GM12864 (cell line): ENCODE measurements around the gene NRAS.
"Not testable (repeated sequence)": the region's sequence is repeated elsewhere in the genome, so short reads cannot be mapped to it uniquely, and the experiment has no call there.

Source experiments
- DNase-seq: peaks from one replicate; pipeline ENCODE4 v3.0.0-alpha.2; 2011; ENCODE audit warnings: low read depth
- H3K4me3 ChIP-seq: 2 replicates; pipeline ENCODE4 v1.5.1; 2011; ENCODE audit warnings: mild to moderate bottlenecking, low read depth, low read length, control low read depth
- CTCF ChIP-seq: IDR thresholded peaks from 2 replicates; pipeline ENCODE4 v1.5.1; 2011; ENCODE audit warnings: low read depth, mild to moderate bottlenecking, moderate library complexity, low read length, control low read depth, inconsistent platforms; ENCODE audit errors: missing control alignments

Gene NRAS

DNA sequence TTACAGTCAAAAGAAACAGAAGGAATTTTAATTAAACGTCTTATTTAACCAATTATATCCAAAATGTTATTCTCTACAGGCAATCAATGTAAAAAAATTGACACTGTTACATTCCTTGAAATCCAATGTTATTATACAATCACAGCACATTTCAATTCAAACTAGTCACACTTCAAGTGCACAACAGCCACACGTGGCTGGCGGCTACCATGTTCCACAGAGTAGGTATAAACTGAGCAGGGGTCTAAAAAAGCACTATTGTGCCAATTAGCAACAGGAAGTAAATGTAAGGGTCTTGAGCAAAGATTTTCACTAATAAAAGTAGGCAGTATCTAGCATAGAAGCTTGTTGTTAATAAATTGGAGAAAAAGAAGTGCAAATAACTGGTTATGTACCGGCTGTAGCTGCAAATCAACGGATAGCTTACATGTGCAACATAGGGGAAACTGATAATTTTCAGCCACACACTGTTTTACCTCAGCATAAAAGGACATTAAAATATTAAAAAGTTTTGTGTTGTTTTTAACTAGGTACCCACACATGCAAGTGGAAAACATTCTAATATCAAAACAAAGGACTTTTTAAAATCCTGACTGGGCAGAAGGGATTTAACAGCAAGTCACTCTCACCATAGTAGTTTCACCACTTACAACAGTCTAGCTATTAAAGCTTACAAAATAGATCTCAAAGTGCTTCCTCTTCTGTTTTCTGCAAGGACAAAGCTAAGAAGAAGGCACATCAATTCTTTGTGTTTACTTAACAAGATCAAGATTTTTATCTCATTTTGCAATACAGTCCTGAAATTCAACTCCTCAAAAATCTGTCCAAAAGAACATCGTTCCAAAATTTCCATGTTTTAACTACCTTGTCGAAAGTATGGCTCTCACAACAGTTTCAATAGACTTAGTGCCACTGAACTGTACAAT lies 38.7 kb upstream of the NRAS start:
- peak overlapping the region; percentile 91 for H3K4me3 ChIP-seq
- TF ChIP-seq CTCF = no peak
- DNase-seq = no peak

- H3K4me3 ChIP-seq, DNase-seq: not testable (repeated sequence)
These were observed 37.1 kb upstream of the NRAS start for GRCh38 chr1:114753702-114754101.

DNA sequence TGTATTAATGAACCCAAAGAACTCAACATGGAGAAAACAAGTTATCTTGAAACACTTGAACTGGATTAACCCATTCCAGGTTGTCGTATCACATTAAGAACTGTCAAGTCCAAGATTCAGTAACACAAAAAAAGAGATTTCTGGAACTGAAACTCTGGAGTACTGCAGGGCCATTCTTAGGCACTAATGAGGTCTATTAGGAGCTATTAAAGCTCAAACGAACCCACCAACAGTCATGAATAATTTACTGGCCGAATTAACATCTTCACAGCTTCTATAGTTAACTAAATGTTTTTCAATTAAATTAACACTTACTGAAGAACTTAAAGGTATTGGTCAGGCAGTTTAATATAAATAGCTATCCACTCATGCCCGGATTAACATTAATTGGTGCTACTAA lies 36.6 kb upstream of the NRAS start:
- no peak overlapping the region for H3K4me3 ChIP-seq
- TF ChIP-seq CTCF = no peak
- no peak for DNase-seq

DNA sequence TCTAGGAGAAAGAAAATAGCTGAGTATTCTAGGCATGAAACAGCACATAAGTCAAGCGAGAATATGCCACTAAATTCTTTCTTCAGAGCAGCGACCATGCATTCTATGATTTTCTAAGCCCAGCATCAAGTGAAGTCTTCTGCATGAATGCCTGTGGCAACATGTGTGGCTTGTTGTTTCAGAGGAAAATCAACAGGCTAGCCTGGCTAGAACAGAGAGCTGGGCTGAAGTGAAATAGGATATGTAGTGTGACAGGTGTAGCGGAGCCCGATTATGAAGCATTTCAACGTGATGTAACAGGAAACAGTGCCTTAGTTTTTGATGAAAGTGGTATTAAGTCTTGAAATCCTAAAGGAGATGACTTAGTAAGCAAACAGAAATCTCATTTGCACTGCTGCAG lies 34.2 kb upstream of the NRAS start:
- TF ChIP-seq CTCF = no peak
- no peak overlapping the region for H3K4me3 ChIP-seq
- DNase-seq = no peak

DNA sequence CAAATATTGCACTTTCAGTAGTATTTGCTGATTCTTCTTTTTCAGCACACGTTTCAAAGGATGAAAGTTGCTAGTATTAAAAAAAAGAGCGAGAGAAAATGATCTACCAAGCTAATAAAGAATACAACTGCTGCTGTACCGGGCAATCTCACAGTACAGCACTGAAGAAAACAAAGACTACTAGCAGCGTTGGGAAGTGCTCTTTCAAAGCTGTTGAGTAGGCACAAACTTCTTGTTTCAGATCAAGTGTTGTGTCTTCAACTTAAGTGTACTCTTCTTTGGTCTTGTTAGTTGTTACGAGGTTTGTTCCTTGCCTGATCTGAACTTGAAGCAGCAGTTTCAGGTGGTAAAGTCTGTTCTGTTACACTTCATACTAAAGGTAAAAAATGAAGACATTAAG lies 33.3 kb upstream of the NRAS start:
- TF ChIP-seq CTCF = no peak
- H3K4me3 ChIP-seq = no peak overlapping the region
- DNase-seq = no peak

DNA sequence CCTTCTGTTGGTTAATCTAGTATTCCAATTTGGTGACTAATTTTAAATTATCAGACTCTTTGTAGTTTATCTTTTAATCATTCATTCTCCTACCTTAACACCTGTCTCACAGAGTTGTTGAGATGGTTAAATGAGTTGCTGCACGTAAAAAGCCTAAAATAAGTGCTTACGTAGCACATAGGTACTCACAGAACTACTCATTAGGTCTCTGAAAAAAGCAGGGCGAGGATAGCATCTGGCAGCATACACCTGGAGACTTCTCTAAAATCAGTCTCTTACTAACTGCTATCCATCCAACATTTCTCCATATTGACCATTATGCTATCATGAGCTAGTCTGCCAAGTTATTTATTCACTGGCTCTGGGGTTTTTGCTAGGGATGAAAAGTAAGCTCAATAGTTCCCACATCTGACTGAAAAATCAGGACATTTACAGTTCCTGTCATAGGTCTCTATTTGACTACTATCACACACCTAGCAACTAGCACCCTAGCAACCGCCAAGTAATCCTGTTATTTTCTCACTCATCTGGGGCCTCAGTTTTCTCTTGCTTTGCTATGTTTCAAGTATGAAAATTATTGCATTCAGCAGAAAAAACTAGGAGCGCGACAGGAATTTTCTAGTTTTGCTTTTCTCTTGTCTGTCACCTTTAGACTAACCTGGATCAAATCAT lies 30.0 kb upstream of the NRAS start:
- TF ChIP-seq CTCF = no peak
- no peak for DNase-seq
- no peak overlapping the region for H3K4me3 ChIP-seq

- no peak for DNase-seq
- TF ChIP-seq CTCF = no peak
- no peak overlapping the region for H3K4me3 ChIP-seq
These were observed 28.7 kb upstream of the NRAS start for GRCh38 chr1:114745291-114745690.
